ENCODE measurements around the gene PIGU. TPM values are rescaled to one million over a fixed set of nuclear protein-coding genes. Genes with fewer than 3 reads are reported as not detected.
"Not testable (repeated sequence)": the region's sequence is repeated elsewhere in the genome, so short reads cannot be mapped to it uniquely, and the experiment has no call there.

The PIGU gene
- total and polyA plus RNA-seq, 7 donors, result 9.5 to 34.2 (median 15.0) TPM

DNA sequence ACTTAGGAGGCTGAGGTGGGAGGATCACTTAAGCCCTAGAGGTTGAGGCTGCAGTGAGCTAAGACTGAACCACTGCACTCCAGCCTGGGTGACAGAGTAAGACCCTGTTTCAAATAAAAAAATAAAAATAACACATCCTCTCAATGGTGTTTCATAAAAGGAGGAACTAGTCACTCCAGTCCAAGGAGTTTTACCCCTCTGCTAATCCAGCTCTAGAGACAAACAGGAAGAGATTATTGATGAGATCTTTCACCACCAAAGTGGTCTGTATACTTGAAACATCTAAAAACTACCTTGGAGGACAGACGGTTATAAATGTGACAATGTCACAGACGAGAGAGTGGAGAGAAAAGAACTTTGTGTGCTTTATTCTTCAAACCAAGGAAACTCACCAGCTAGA, 58.2 kb downstream of the PIGU start:
- no peak for ATAC-seq
- no peak overlapping the region for H3K4me3 ChIP-seq
- H3K9me3 ChIP-seq, result no peaks in the 10 kb centered on the region
- no peaks in the 10 kb centered on the region for H3K4me1 ChIP-seq
- H3K36me3 ChIP-seq (ENCODE audit: insufficient read depth in 1 of 2, low read depth in 1 of 2), result peaks cover 6 to 38% of the 10 kb centered on the region in 2 donors
- H3K27ac ChIP-seq, result no peak overlapping the region
- intact Hi-C loops (cut with DNase I), result no loop called here
- no peak for TF ChIP-seq CTCF (IDR thresholded peaks at IDR 0.05)
- H3K27me3 ChIP-seq (ENCODE audit: insufficient read depth in 3 of 3, low read length in 2 of 3), result no peaks in the 10 kb centered on the region
- WGBS, 3 donors, result 85 to 89% (median 87%) methylated on average over 2 of the region's 2 CpGs
- DNase-seq, result no peak

- 97 to 99% (median 98%) methylated on average over 8 of the region's 8 CpGs for WGBS, 3 donors
- not testable (repeated sequence) for ATAC-seq
Observed at GRCh38 chr20:34616913-34617312, 60.0 kb downstream of the PIGU start.

DNA sequence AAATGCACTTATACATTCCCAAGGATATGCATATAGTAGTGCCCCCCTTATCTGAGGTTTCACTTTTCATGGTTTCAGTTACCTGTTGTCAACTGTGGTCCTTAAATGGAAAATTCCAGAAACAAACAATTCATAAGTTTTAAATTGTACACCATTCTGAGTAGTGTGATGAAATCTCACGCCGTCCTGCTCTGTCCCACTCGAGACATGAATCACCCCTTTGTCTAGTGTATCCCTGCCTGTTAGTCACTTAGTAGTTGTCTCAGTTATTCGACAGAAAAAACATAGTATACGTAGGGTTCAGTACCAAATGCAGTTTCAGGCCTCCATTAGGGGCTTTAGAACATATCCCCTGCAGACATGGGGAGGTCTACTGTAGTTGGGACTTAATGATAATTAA, 61.4 kb downstream of the PIGU start:
- TF ChIP-seq CTCF (IDR thresholded peaks at IDR 0.05), result no peak

More at GRCh38 chr20:34616913-34617312, 60.0 kb downstream of the PIGU start:
- H3K9me3 ChIP-seq; H3K4me1 ChIP-seq; DNase-seq; H3K27me3 ChIP-seq (ENCODE audit: insufficient read depth in 3 of 3, low read length in 2 of 3); H3K4me3 ChIP-seq; intact Hi-C loops (cut with DNase I); H3K27ac ChIP-seq: not testable (repeated sequence)
- H3K36me3 ChIP-seq (ENCODE audit: insufficient read depth in 1 of 2, low read depth in 1 of 2), result peaks cover 4 to 38% of the 10 kb centered on the region in 2 donors

DNA sequence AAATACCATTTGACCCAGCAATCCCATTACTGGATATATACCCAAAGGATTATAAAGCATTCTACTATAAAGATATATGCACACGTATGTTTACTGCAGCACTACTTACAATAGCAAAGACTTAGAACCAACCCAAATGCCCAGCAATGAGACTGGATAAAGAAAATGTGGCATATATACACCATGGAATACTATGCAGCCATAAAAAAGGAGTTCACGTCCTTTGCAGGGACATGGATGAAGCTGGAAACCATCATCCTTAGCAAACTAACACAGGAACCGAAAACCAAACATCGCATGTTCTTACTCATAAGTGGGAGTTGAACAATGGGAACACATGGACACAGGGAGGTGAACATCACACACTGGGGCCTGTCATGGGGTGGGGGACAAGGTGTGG, 64.9 kb downstream of the PIGU start:
- H3K4me3 ChIP-seq, DNase-seq: not testable (repeated sequence)
- WGBS, 3 donors, result 96 to 99% (median 98%) methylated on average over 4 of the region's 4 CpGs

More for the DNA sequence above, 61.4 kb downstream of the PIGU start:
- no peaks in the 10 kb centered on the region for H3K9me3 ChIP-seq
- DNase-seq (no peak), ATAC-seq (no peak)
- H3K27ac ChIP-seq, result no peak overlapping the region
- peaks cover 4 to 32% of the 10 kb centered on the region in 2 donors for H3K36me3 ChIP-seq (ENCODE audit: insufficient read depth in 1 of 2, low read depth in 1 of 2)
- WGBS, 3 donors, result 90 to 96% (median 94%) methylated on average over 5 of the region's 5 CpGs
- intact Hi-C loops (cut with DNase I), result no loop called here
- H3K27me3 ChIP-seq (ENCODE audit: insufficient read depth in 3 of 3, low read length in 2 of 3), result no peaks in the 10 kb centered on the region
- H3K4me1 ChIP-seq, result no peaks in the 10 kb centered on the region
- no peak overlapping the region for H3K4me3 ChIP-seq

DNA sequence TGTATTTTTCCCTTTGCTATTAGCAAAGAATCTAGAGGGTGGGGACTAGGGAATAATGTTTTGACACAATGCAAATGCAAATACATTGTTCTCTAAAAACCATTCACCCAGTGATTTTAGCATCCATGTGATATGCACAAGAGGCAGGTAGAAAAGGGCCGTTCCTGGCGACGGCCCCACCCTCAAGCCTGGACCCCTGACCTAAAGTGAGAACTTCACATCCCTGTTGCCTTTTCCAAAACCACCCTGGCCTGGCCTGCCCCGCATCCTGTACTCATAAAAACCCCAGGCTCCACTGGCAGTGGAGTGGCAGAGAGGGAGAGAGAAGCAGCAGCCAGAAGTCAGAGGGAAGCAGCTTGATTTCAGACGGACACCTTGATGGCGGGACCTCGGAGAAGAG, 69.8 kb downstream of the PIGU start:
- no peak overlapping the region for H3K27ac ChIP-seq
- H3K9me3 ChIP-seq, result no peaks in the 10 kb centered on the region
- no peaks in the 10 kb centered on the region for H3K27me3 ChIP-seq (ENCODE audit: insufficient read depth in 3 of 3, low read length in 2 of 3)
- DNase-seq (no peak), ATAC-seq (no peak)
- no peaks in the 10 kb centered on the region for H3K36me3 ChIP-seq (ENCODE audit: insufficient read depth in 1 of 2, low read depth in 1 of 2)
- H3K4me1 ChIP-seq, result no peaks in the 10 kb centered on the region
- intact Hi-C loops (cut with DNase I), result no loop called here
- no peak overlapping the region for H3K4me3 ChIP-seq
- WGBS, 3 donors, result 96 to 97% (median 96%) methylated on average over 7 of the region's 7 CpGs
- TF ChIP-seq CTCF (IDR thresholded peaks at IDR 0.05), result no peak

More for the DNA sequence above, 64.9 kb downstream of the PIGU start:
- intact Hi-C loops (cut with DNase I); H3K27me3 ChIP-seq (ENCODE audit: insufficient read depth in 3 of 3, low read length in 2 of 3); H3K27ac ChIP-seq; H3K9me3 ChIP-seq; H3K4me1 ChIP-seq; ATAC-seq: not testable (repeated sequence)
- H3K36me3 ChIP-seq (ENCODE audit: insufficient read depth in 1 of 2, low read depth in 1 of 2), result peaks cover 2 to 32% of the 10 kb centered on the region in 2 donors

All from psoas muscle (tissue), 8 donors.